Stimulated activated CD4-positive, alpha-beta T cell treated with anti-CD3 and anti-CD28 coated beads, TNF-alpha, amount 100 ng/mL, for 48 hours (primary cell): ENCODE results near the gene PFKL.

Experiments
- DNase-seq, 3 donors: peaks; one replicate each; pipeline ENCODE4 v3.0.0-alpha.2; 2020; ENCODE audit warnings: low read depth in 3 of 3

Gene PFKL

GRCh38 chr21:44299458-44300261 is at the start of gene PFKL:
TSS of gene PFKL (plus strand) at chr21:44300053. CDS start at chr21:44300106, 53 bp downstream.
- DNase-seq = peak; percentile 29 to 70 (median 57)

DNA sequence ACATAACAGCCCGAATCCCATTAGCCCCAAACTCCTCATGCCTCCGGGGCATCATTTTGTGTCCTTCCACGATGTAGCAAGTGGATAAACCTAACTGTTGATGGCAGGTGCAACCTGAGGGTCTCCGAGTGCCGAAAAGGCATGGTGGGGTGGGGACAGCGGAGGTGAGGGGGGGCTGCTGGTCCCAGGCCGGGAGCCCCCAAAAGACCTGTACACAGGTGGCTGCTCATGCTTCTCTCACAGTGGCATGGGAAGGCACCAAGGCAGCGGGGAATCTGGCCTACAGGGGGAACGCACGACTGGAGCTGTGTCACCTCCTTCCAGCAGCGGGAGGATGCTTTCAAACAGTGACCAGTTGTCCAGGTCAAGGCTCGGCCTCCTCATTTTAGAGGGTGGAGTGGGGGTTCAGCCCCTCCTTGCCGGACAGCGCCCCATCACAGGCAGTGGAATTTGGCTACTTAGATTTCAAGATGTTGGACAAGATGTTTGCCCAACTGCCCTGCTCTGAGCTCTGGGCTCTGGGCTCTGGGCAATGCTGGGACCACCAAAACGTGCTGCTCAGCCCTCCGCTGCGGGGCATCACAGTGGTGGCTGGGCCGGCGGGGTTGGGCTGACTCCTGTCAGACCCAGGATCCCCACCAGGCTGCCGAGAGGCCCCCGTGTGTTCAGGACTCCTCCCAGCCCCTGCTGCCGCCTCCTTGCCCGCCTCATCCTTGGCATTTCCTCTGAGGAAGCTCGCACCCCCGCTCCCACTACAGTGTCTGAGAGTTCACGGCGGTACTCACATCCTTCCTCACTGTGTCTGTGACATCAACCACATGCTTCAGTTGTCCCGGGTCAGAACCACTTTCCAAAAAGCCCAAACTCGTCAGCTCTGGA is 45.8 kb upstream of the PFKL start:
- no peak for DNase-seq

- no peak for DNase-seq
Observed at GRCh38 chr21:44255511-44255981, 44.3 kb upstream of the PFKL start.

DNA sequence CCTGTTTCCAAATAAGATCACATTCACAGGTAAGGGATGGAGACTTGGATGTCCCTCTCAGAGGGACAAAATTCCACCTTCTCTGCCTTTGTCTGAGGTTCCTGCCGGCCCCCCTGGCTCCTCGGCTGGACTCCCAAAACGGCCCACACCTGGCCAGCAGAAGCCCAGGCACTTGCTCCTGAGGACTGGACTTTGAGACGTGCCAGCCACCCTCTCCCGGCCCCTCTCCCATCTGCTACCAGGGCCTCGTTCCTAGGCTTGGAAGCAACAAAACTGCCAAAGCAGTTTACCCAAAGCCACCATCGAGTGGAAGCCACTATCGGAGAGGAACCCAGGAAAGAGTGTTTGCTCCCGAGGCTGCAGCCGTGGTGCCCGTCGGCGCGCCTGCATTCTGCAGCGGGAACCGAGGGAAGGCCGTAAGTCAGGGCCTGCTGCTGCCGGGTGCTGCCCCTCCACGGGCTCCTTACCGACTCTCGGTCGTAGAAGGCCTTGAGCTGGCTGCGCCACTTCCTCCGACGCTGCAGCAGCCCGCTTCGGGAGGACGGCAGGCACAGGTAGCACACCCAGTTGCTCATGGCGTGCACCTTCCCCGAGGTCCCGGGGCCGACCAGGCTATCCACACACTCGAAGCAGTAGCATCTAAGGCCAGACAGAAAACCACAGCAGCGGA is 41.7 kb upstream of the PFKL start:
- DNase-seq = no peak

- no peak for DNase-seq
Observed at GRCh38 chr21:44259082-44259705, 40.7 kb upstream of the PFKL start.

GRCh38 chr21:44260066-44260465 is 39.8 kb upstream of the PFKL start:
- no peak for DNase-seq

DNA sequence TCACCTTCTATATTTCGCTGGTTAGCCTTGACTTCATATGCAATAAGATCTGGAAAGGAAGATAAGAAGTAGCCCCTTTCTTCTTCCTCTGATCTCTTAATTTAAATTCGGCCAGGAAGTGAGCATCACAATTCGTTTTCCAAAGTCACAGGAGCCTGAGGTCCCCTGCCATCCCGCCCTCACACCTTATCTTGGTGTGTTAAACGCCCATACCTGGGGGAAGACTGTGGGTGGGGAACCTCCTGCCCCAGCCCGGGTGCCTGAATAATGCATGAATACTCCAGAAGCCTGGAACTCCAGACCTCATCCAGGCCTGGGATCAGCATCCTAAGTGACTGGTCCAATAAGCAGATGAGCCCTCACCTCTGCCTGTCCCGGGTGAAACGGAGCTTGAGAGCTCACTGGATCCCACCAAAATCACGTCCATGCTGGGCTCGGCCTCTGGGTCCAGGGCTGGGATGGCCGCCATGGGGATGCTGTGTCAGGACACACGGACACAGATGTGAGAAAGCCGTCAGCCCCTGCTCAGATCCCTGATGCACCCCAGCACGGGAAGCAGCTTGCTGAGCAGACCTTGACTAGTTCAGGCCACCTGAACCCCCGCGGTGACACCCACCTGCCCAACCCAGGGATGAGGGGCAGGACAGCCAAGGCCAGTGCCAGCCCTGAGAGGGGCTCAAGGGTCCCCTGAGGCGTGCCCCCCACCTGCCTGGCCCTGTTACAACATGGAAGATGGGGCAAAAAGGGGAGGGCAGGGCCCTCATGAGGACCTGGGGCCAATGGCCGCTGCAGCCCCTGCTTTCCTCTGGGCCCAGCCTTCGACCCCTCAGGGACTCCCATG is 38.8 kb upstream of the PFKL start:
- DNase-seq = no peak

GRCh38 chr21:44261675-44262295 is 38.1 kb upstream of the PFKL start, which contains the start of gene DNMT3L:
TSS of gene DNMT3L (minus strand) at chr21:44261897. CDS start at chr21:44261259, 638 bp downstream.
- DNase-seq = no peak

DNA sequence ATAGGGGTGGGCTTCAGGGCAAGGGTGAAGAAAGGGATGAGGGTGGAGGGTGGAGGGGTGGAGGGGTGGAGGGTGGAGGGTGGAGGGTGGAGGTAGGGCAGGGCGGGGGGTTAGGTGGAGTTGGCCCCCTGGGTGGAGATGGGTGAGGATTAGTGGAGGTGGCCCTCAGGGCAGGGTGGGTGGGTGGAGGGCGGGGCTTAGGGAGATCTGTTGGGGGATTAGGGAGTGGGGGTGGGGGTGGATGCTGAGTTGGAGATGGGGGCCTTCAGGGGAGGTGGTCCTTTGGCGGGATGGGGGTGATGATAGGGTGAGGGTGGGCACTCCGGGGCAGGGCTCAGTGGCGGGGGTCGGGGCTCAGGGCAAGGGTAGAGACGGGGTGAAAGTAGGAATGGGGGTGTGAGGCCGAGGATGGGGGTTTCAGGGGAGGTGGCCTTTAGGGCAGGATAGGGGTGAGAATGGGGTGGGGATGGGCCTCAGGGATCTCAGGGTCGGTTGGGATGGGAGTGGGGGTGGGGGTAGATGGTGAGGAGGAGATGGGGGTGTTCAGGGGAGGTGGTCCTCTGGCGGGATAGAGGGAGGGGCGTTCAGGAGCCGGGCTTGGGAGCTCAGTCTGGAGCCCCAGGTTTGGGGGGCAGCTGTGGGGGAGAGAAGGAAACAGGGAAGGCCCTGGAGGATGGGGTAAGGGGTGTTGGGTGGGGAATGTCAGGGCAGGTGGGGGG is 37.4 kb upstream of the PFKL start:
- no peak for DNase-seq

DNA sequence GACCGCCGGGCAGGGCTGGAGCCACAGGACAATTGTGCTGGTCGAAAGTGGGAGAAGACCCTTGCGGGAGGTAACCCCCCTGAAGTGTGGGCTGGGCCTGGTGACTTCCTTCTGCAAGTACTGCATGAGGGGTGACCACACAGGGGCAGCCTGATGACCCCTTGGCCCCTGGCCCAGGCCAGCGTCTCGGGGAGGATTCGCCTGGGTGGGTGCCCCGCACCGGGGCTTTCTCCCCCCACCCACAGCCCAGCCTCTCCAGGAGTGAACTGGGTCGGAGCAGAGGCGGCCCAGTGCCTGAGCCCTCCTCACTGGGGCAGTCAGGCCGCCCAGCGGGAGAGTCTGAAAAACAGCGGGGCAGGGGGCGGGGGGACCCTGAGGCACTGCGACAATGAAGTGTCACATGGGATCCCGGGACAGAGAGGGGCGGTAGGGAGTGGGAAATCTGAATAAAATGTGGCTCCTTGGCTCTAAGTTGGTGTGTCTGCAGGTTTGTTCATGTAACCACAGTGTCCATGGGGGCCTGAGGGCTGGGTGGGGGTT is 36.6 kb upstream of the PFKL start:
- DNase-seq = no peak

DNA sequence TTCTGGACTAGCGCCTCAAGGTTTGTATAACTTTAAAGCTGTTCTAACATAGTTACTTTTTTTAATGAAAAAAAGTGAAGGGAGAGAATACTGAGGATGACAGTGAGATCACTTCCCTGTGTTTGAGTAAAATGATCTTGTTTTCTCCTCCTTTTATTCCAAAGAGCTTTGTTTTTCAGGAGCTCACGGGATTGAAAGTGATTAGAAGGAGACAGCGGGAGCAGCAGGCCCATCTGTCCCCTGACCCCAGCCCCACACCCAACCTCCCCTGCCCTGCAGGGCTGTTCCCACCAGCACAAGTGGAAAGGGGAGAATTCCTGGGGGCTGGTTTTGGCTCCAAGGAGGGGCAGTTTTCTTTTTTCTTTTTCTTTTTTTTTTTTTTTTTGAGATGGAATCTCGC is 36.1 kb upstream of the PFKL start:
- no peak for DNase-seq

- DNase-seq = no peak
Observed at GRCh38 chr21:44265734-44266270, 34.1 kb upstream of the PFKL start.

- DNase-seq = no peak
Observed at GRCh38 chr21:44267655-44268142, 32.2 kb upstream of the PFKL start.

GRCh38 chr21:44269090-44269489 is 30.8 kb upstream of the PFKL start:
- no peak for DNase-seq

- DNase-seq = no peak
Observed at GRCh38 chr21:44271558-44272283, 28.1 kb upstream of the PFKL start.

DNA sequence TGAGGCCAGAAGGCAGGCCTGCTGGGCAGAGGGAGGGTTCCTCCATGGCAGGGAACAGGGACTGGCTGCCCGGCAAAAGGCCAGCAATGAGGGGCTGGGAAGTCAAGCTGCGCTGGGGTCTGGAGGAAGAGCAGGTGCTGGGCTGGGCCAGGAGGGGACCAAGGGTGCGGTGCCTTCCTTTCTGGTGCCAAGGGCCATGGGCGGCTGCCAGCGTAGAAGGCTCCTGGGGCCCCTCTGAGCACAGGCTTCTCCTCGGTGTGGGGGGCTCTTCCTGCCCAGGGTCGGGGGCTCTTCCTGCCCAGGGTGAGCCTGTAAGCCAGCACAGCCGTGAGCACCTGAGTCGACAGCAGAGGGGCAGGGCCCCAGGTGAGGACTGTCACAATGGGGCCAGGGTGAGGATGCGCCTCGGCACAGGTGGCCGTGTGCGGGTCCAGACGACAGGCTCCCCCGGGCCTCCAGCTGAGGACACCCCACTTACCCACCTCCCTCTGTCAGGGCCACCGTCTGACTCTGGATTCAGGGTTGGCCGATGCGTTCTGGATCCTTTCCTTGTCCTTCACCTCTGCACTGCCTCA is 27.5 kb upstream of the PFKL start:
- DNase-seq = no peak

GRCh38 chr21:44273046-44273445 is 26.8 kb upstream of the PFKL start:
- DNase-seq = no peak

- no peak for DNase-seq
Observed at GRCh38 chr21:44275041-44275440, 24.8 kb upstream of the PFKL start.
